ENCODE results near the gene OSBPL3.
"Not testable (repeated sequence)": the region's sequence is repeated elsewhere in the genome, so short reads cannot be mapped to it uniquely, and the experiment has no call there.

The OSBPL3 gene

DNA sequence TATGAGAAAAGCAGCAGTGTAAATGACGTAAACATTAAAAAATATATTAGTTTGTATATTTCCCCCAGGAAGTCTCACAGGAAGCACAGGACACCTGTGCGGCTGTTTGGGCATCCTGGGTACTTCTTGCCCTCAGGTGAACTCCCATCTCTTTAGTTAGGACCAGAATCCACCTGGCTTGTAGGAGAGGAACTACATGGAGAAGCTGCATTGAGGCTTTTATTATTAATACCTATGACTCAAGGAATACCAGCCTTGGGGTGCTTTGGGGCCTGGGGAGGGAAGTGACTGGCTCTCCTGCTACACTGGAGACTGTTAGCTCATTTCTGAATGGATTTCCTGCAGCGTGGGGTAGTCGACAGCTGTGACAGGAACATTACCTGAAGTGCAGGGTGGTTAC, 182.7 kb downstream of the OSBPL3 start:
- no peak for DNase-seq (ENCODE audit: low read depth in 2 of 2)

GRCh38 chr7:24795407-24795767, 184.6 kb downstream of the OSBPL3 start:
- no peak for DNase-seq (ENCODE audit: low read depth in 2 of 2)

GRCh38 chr7:24794751-24795406, 185.1 kb downstream of the OSBPL3 start:
- not testable (repeated sequence) for DNase-seq (ENCODE audit: low read depth in 2 of 2)

DNA sequence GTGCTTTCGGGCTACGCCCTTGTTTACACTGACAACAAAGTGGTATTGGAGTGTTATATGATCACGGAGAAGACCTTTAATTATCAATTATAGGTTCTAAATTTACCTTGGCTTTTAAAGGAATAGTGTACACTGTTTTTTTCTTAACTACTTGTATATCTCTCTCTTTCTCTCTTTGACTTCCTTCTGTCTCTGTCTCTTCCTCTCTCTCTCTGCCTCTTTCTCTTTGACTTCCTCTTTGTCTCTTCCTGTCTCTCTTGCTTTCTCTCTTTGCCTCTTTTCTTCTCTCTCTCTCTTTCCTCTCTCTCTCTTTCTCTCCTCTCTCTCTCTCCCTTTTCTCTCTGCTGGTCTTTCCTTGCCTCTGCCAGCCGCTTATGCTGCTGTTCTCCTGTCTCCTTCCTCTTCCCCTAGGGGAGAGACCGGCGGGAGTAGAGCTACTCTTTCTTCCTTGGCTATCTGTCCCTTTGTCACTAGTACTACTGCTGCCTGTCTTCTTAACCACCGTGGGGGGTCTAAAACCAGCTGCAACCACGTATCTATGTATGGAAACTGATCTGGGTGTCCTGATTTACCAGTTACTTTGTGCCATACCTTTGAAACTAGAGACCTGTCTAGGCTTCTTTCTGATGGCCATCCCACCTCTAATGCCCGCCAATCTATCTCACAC, 185.9 kb downstream of the OSBPL3 start:
- no peak for DNase-seq (ENCODE audit: low read depth in 2 of 2)

DNA sequence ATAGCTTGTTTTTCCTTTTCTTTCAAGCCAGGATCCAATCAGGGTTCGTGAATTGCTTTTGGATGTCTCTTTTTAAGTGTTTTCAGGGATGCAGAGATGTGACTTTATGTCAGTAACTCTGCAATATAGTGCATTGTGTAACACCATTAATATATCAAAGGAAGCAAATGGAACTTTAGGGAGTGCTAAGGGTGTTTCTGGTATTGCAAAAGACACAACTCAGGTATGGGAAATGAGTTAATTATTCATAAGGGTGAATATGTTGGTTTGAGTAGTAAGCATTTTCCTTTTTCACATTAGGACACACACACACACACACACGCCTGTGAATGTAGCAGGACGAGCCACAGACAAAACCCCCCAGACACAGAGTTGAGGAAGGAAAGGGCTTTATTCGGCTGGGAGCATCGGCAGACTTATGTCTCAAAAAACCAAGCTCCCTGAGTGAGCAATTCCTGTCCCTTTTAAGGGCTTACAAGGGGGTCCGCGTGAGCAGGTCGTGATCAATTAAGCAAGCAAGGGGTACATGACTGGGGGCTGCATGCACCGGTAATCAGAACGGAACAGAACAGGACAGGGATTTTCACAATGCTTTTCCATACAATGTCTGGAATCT, 190.9 kb downstream of the OSBPL3 start:
- no peak for DNase-seq (ENCODE audit: low read depth in 2 of 2)

DNA sequence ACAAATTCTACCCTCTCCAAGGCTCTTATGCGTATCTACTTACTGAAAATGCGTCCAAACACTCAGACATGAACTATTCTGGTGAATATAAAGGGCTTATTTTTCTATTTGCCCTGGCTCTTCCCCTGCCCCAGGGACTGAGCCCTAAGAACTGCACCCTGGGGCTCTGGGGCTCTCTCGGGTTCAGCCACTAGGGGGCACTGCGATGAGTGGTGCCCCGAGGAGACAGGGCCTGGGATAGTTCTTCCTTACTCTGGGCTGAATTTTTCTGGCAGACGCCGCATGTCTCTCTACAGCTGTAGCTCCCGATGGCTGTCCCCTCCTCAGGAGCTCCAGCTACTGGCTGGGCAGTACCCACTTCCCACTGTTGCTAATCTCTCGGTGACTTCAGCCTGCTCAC, 191.9 kb downstream of the OSBPL3 start:
- DNase-seq (ENCODE audit: low read depth in 2 of 2): no peak

- DNase-seq (ENCODE audit: low read depth in 2 of 2): peak in 1 of 2 donors; percentile 27
These were observed 193.0 kb downstream of the OSBPL3 start for GRCh38 chr7:24786941-24787340.

DNA sequence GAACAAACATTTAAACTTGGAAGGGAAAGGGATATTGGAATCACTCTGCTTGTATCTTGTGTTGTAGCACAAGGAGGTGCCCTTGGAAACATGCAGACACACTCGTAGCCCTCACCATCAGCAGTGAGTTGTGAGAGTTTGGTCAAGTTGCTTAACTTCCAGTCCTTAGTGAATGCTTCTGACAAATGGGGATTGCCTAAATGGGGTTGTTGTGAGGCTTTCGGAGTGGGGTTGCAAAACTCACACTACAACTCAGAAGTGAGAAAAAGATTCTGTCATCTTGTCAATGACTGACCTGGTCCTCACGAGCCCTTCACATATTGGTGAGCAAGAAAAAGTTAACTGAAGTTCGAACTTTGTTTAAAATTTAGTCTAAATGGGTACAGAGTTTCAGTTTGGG, 193.7 kb downstream of the OSBPL3 start:
- DNase-seq (ENCODE audit: low read depth in 2 of 2): no peak

GRCh38 chr7:24784277-24784676, 195.7 kb downstream of the OSBPL3 start:
- DNase-seq (ENCODE audit: low read depth in 2 of 2): no peak

DNA sequence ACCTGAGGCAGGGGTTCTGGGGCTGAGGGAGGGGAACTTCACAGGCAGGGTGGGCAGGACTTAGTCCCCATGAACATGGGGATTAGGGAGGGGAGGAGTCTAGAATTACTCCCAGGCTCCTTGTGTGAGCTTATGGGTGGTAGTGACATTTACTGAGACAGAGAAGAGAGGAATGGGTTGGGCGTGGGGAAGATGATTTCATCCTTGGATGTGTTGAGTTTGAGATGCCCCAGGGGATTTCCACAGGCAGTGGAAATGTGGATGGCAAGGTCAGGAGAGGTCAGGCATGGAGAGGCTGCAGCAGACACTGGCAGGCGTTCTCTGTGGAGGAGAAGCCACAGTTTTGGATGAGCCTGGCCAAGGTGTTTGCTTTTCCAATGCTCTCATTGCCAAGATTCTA, 196.3 kb downstream of the OSBPL3 start:
- DNase-seq (ENCODE audit: low read depth in 2 of 2): no peak

GRCh38 chr7:24781106-24781505, 198.9 kb downstream of the OSBPL3 start:
- DNase-seq (ENCODE audit: low read depth in 2 of 2): no peak

GRCh38 chr7:24779283-24779655, 200.7 kb downstream of the OSBPL3 start:
- DNase-seq (ENCODE audit: low read depth in 2 of 2): no peak

DNA sequence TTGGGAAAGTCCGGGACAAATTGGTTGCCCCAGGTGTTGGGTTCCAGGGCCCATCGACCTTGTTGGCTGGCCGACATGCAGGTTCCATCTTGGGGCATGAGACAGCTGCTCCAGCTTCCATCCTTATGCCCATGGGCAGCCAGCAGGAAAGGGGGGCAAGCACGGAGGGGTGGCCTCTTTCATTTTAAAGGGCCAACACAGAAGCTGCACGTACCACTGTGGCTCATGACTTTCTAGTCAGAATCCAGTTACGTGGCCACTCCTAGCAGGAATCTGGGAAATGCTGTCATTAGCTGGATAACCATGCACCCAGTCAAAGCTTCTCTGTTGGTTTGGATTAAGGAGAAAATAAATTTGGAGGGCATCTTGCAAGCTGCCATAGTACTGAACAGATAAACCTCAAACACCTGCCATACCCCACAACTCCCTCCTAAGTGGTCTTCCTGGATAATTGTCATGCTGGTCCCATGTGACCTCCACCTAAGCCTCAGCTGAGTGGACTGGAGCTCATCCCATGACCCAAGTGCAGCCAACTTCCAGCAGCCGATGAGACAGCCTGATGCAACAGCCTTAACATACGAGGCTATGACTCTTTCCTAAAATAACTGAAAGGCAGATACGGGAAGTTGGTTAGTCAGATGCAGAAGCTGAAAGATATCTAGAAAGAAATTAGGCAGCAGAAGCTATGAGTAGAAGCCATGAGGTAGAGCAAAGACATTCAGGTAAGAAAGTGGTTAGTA, 201.3 kb downstream of the OSBPL3 start:
- no peak for DNase-seq (ENCODE audit: low read depth in 2 of 2)

- DNase-seq (ENCODE audit: low read depth in 2 of 2): no peak
These were observed 202.2 kb downstream of the OSBPL3 start for GRCh38 chr7:24777806-24778205.

DNA sequence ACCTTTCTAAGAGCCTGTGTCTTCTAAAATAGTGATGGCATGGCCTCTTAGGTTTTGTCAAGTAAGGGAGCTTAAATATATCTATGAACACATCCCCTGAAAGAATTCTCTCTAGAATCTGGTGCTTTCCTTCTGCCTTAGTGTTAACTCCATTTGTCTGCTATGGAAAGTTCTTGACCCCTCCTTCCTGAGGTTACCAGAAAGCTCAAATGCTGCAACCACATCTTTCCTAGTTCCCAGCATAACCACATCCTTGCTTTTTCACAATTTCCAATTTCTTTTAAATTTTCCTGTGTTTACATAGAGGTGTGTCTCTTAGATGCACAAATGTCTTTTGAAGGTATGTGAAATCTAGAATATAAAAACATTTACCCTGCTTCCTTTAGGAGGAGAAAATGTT, 206.3 kb downstream of the OSBPL3 start:
- no peak for DNase-seq (ENCODE audit: low read depth in 2 of 2)

GRCh38 chr7:24769851-24770250, 210.1 kb downstream of the OSBPL3 start:
- no peak for DNase-seq (ENCODE audit: low read depth in 2 of 2)

- DNase-seq (ENCODE audit: low read depth in 2 of 2): no peak
These were observed 210.8 kb downstream of the OSBPL3 start for GRCh38 chr7:24769014-24769830.

DNA sequence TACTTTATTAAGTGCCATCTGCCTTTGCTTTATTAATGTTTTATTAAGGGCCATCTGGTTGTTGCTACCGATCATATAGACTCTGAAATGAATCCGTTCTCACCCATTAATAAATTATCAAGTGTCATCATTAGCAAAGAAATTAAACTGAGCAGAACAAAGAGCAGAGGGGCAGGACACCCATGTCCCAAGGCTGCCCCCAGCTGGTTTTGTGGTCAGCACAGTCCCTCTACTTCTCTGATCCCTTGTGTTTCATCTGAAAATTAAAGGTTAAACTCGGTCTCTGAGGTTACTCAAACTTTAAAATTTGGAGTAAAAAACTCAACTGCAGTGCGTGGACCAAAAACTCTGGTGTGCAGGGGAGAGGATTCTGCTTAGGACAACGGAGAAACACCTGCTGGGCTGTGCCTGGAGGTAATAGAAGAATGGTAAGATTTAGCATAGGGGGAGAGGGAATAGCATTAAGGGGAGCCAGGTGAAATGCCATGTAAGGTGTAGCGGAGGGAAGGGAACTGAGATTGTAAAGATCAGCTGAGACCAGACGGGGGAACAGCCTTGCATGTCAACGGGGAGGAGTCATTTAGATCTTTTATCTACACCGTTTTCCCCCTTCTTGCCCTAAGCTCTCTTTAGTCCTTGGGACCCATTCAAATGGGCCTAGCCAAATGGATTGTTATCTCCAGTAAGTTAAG, 212.0 kb downstream of the OSBPL3 start:
- DNase-seq (ENCODE audit: low read depth in 2 of 2): no peak

- DNase-seq (ENCODE audit: low read depth in 2 of 2): no peak
These were observed 214.8 kb downstream of the OSBPL3 start for GRCh38 chr7:24764972-24765744.

- no peak for DNase-seq (ENCODE audit: low read depth in 2 of 2)
These were observed 216.0 kb downstream of the OSBPL3 start for GRCh38 chr7:24764011-24764410.

All from stimulated activated CD8-positive, alpha-beta memory T cell treated with anti-CD3 and anti-CD28 coated beads, Interleukin-15, amount 100 ng/mL, for 48 hours (primary cell).